ENCODE results near the gene FRMPD4. TPM values are rescaled to one million over a fixed set of nuclear protein-coding genes. Genes with fewer than 3 reads are reported as not detected.

The FRMPD4 gene
- total and polyA plus RNA-seq, 2 experiments from 2014 or later: 0.19 to 0.80 TPM

DNA sequence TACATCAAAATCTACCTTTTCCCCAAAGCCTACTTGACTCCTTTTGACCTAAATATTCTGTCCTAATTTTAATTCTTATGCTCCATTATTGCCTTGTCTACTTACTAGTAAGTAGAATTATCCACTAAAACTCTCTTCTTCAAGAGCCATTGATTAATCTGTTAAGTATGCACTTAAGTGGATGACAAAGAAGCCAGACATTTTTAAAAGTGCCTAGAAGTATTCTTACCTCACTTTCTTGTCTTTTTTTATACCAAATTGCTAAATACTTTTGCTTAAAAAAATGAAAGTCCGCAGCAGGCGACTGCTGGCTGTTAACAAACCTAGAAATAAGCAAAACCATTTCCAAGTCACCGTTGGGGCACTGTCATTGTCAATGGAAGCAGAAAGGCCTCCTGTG is 20.1 kb upstream of the FRMPD4 start (continued):
- TF ChIP-seq JUNB (IDR thresholded peaks at IDR 0.05; ENCODE audit: unreplicated experiment) (no peak), NANOG (IDR thresholded peaks at IDR 0.05; ENCODE audit: borderline replicate concordance) (no peak), ZNF331 (CRISPR knock-in tag; IDR thresholded peaks at IDR 0.05; ENCODE audit: low read depth) (no peak), ZNF114 (CRISPR knock-in tag; IDR thresholded peaks at IDR 0.05) (no peak)
- TF ChIP-seq, protein P1, sequence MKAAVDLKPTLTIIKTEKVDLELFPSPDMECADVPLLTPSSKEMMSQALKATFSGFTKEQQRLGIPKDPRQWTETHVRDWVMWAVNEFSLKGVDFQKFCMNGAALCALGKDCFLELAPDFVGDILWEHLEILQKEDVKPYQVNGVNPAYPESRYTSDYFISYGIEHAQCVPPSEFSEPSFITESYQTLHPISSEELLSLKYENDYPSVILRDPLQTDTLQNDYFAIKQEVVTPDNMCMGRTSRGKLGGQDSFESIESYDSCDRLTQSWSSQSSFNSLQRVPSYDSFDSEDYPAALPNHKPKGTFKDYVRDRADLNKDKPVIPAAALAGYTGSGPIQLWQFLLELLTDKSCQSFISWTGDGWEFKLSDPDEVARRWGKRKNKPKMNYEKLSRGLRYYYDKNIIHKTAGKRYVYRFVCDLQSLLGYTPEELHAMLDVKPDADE (IDR thresholded peaks at IDR 0.05): no peak

GRCh38 chrX:12128017-12128416 is 10.3 kb upstream of the FRMPD4 start:
- no peak overlapping the region for H3K4me3 Mint-ChIP-seq
- Histone ChIP-seq H3F3A (replicated peaks; ENCODE audit: low read depth) (no peaks in the 10 kb centered on the region), H3K4me1 (ENCODE audit: insufficient read depth) (no peaks in the 10 kb centered on the region), H2AFZ (no peak overlapping the region), H3K27ac (ENCODE audit: low read depth) (no peak overlapping the region), H3K36me3 (ENCODE audit: insufficient read depth) (no peaks in the 10 kb centered on the region), H3K4me2 (no peak overlapping the region), H3K9me2 (ENCODE audit: insufficient read depth) (no peaks in the 10 kb centered on the region), H3K27me3 (ENCODE audit: insufficient read depth) (no peaks in the 10 kb centered on the region), H3K4me3 (no peak overlapping the region), H3K79me2 (replicated peaks; ENCODE audit: insufficient read depth) (no peaks in the 10 kb centered on the region), H4K20me1 (replicated peaks; ENCODE audit: insufficient read depth) (no peaks in the 10 kb centered on the region)
- no peak overlapping the region for H3K27ac Mint-ChIP-seq
- peaks cover 16% of the 10 kb centered on the region for H3K36me3 Mint-ChIP-seq (ENCODE audit: low read depth)
- H3K9me3 Mint-ChIP-seq: peaks cover 35% of the 10 kb centered on the region
- DNase-seq (ENCODE audit: low spot score) (no peak), ATAC-seq (no peak)
- no peaks in the 10 kb centered on the region for H3K4me1 Mint-ChIP-seq
- H3K27me3 Mint-ChIP-seq (ENCODE audit: insufficient read depth, low read depth, poor library complexity): no peaks in the 10 kb centered on the region
- TF ChIP-seq ZNF114 (CRISPR knock-in tag; IDR thresholded peaks at IDR 0.05): no peak
- no peak for TF ChIP-seq POLR2AphosphoS5 (IDR thresholded peaks at IDR 0.05; ENCODE audit: low read depth)
- TF ChIP-seq CREB1 (CRISPR knock-in tag; IDR thresholded peaks at IDR 0.05; ENCODE audit: low read depth): no peak
- TF ChIP-seq ZNF331 (CRISPR knock-in tag; IDR thresholded peaks at IDR 0.05; ENCODE audit: low read depth): no peak
- TF ChIP-seq, protein P2, sequence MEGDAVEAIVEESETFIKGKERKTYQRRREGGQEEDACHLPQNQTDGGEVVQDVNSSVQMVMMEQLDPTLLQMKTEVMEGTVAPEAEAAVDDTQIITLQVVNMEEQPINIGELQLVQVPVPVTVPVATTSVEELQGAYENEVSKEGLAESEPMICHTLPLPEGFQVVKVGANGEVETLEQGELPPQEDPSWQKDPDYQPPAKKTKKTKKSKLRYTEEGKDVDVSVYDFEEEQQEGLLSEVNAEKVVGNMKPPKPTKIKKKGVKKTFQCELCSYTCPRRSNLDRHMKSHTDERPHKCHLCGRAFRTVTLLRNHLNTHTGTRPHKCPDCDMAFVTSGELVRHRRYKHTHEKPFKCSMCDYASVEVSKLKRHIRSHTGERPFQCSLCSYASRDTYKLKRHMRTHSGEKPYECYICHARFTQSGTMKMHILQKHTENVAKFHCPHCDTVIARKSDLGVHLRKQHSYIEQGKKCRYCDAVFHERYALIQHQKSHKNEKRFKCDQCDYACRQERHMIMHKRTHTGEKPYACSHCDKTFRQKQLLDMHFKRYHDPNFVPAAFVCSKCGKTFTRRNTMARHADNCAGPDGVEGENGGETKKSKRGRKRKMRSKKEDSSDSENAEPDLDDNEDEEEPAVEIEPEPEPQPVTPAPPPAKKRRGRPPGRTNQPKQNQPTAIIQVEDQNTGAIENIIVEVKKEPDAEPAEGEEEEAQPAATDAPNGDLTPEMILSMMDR (conservative IDR thresholded peaks at IDR 0.05; ENCODE audit: low read depth in 2 of 2): no peak
- no peak for TF ChIP-seq STAT1 (IDR thresholded peaks at IDR 0.05; ENCODE audit: unreplicated experiment)
- TF ChIP-seq REST (IDR thresholded peaks at IDR 0.05; ENCODE audit: unreplicated experiment): no peak
- TF ChIP-seq JUNB (IDR thresholded peaks at IDR 0.05; ENCODE audit: unreplicated experiment): no peak
- TF ChIP-seq EZH2phosphoT487 (IDR thresholded peaks at IDR 0.05; ENCODE audit: unreplicated experiment): no peak
- TF ChIP-seq, protein P1 (IDR thresholded peaks at IDR 0.05): no peak
- TF ChIP-seq, protein P3, sequence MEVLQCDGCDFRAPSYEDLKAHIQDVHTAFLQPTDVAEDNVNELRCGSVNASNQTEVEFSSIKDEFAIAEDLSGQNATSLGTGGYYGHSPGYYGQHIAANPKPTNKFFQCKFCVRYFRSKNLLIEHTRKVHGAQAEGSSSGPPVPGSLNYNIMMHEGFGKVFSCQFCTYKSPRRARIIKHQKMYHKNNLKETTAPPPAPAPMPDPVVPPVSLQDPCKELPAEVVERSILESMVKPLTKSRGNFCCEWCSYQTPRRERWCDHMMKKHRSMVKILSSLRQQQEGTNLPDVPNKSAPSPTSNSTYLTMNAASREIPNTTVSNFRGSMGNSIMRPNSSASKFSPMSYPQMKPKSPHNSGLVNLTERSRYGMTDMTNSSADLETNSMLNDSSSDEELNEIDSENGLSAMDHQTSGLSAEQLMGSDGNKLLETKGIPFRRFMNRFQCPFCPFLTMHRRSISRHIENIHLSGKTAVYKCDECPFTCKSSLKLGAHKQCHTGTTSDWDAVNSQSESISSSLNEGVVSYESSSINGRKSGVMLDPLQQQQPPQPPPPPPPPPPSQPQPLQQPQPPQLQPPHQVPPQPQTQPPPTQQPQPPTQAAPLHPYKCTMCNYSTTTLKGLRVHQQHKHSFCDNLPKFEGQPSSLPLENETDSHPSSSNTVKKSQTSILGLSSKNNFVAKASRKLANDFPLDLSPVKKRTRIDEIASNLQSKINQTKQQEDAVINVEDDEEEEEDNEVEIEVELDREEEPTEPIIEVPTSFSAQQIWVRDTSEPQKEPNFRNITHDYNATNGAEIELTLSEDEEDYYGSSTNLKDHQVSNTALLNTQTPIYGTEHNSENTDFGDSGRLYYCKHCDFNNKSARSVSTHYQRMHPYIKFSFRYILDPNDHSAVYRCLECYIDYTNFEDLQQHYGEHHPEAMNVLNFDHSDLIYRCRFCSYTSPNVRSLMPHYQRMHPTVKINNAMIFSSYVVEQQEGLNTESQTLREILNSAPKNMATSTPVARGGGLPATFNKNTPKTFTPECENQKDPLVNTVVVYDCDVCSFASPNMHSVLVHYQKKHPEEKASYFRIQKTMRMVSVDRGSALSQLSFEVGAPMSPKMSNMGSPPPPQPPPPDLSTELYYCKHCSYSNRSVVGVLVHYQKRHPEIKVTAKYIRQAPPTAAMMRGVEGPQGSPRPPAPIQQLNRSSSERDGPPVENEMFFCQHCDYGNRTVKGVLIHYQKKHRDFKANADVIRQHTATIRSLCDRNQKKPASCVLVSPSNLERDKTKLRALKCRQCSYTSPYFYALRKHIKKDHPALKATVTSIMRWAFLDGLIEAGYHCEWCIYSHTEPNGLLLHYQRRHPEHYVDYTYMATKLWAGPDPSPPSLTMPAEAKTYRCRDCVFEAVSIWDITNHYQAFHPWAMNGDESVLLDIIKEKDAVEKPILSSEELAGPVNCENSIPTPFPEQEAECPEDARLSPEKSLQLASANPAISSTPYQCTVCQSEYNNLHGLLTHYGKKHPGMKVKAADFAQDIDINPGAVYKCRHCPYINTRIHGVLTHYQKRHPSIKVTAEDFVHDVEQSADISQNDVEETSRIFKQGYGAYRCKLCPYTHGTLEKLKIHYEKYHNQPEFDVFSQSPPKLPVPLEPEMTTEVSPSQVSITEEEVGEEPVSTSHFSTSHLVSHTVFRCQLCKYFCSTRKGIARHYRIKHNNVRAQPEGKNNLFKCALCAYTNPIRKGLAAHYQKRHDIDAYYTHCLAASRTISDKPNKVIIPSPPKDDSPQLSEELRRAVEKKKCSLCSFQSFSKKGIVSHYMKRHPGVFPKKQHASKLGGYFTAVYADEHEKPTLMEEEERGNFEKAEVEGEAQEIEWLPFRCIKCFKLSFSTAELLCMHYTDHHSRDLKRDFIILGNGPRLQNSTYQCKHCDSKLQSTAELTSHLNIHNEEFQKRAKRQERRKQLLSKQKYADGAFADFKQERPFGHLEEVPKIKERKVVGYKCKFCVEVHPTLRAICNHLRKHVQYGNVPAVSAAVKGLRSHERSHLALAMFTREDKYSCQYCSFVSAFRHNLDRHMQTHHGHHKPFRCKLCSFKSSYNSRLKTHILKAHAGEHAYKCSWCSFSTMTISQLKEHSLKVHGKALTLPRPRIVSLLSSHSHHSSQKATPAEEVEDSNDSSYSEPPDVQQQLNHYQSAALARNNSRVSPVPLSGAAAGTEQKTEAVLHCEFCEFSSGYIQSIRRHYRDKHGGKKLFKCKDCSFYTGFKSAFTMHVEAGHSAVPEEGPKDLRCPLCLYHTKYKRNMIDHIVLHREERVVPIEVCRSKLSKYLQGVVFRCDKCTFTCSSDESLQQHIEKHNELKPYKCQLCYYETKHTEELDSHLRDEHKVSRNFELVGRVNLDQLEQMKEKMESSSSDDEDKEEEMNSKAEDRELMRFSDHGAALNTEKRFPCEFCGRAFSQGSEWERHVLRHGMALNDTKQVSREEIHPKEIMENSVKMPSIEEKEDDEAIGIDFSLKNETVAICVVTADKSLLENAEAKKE (CRISPR knock-in tag; IDR thresholded peaks at IDR 0.05): no peak

All from GM23338 (cell line).